ENCODE results near the gene SEC24C.
A peak's percentile ranks its signal among the peaks of the same experiment; 100 is the strongest.

The SEC24C gene

GRCh38 chr10:73743327-73743904 is 756 bp upstream of the SEC24C start:
- TF ChIP-seq SUZ12 (IDR thresholded peaks at IDR 0.05) = no peak
- 0 out of 2 replicates have a peak, but pooled peaks have one; percentile 5 for TF ChIP-seq L3MBTL2 (conservative IDR thresholded peaks at IDR 0.05)
- no peak for TF ChIP-seq HDGF (IDR thresholded peaks at IDR 0.05; ENCODE audit: borderline replicate concordance)
- ChIA-PET CTCF (interaction anchor here (0.5 to 0.6 kb wide), 2 partner anchors 116 to 1171 kb away, joined by 3 to 4 read pairs; no protein-coding TSS in a partner anchor), POLR2A (interaction anchor here (0.8 to 6.0 kb wide), 7 partner anchors 10 to 447 kb away, joined by 3 to 68 read pairs (median 9); partner anchors contain the start of gene CHCHD1)
- no peak for DNase-seq (ENCODE audit: extremely low spot score)

GRCh38 chr10:73744664-73744975 is 448 bp downstream of the SEC24C start:
- POLR2A ChIA-PET = interaction anchor here (0.9 to 6.0 kb wide), 5 partner anchors 12 to 37 kb away, joined by 3 to 68 read pairs (median 10); partner anchors contain the start of gene CHCHD1
- TF ChIP-seq FOXM1 (IDR thresholded peaks at IDR 0.05; ENCODE audit: borderline replicate concordance) (no peak), L3MBTL2 (conservative IDR thresholded peaks at IDR 0.05) (no peak), SUZ12 (IDR thresholded peaks at IDR 0.05) (no peak), ZNF384 (IDR thresholded peaks at IDR 0.05) (no peak), SP1 (IDR thresholded peaks at IDR 0.05) (no peak), TARDBP (IDR thresholded peaks at IDR 0.05) (no peak), ELF4 (IDR thresholded peaks at IDR 0.05) (no peak), FOXK2 (IDR thresholded peaks at IDR 0.05) (no peak)
- CTCF ChIA-PET = interaction anchor here (0.6 to 0.9 kb wide), 2 partner anchors 11 to 206 kb away, joined by 3 to 6 read pairs; no protein-coding TSS in a partner anchor
- peak; percentile 68 for DNase-seq (ENCODE audit: extremely low spot score)

- POLR2A ChIA-PET = interaction anchor here (0.6 to 6.0 kb wide), 2 partner anchors 9 to 16 kb away, joined by 4 to 68 read pairs; no protein-coding TSS in a partner anchor
- TF ChIP-seq FOXM1 (IDR thresholded peaks at IDR 0.05; ENCODE audit: borderline replicate concordance) (no peak), CTBP1 (IDR thresholded peaks at IDR 0.05; ENCODE audit: borderline replicate concordance) (no peak), ELF4 (IDR thresholded peaks at IDR 0.05) (no peak), L3MBTL2 (conservative IDR thresholded peaks at IDR 0.05) (no peak), FOXK2 (IDR thresholded peaks at IDR 0.05) (no peak), ZNF384 (IDR thresholded peaks at IDR 0.05) (no peak), HDGF (IDR thresholded peaks at IDR 0.05; ENCODE audit: borderline replicate concordance) (no peak), TARDBP (IDR thresholded peaks at IDR 0.05) (no peak), FOXA1 (IDR thresholded peaks at IDR 0.05) (no peak), NFRKB (IDR thresholded peaks at IDR 0.05) (no peak)
- DNase-seq (ENCODE audit: extremely low spot score) = no peak
- CTCF ChIA-PET = no interaction called here
Measured at GRCh38 chr10:73746721-73747120, 2.5 kb downstream of the SEC24C start.

GRCh38 chr10:73750819-73751218 is 6.6 kb downstream of the SEC24C start:
- DNase-seq (ENCODE audit: extremely low spot score) = no peak
- ChIA-PET CTCF (no interaction called here), POLR2A (no interaction called here)
- TF ChIP-seq NFRKB (IDR thresholded peaks at IDR 0.05) (no peak), CTBP1 (IDR thresholded peaks at IDR 0.05; ENCODE audit: borderline replicate concordance) (no peak), SUZ12 (IDR thresholded peaks at IDR 0.05) (no peak), FOXK2 (IDR thresholded peaks at IDR 0.05) (no peak), FOXA1 (IDR thresholded peaks at IDR 0.05) (no peak), ELF4 (IDR thresholded peaks at IDR 0.05) (no peak), SP1 (IDR thresholded peaks at IDR 0.05) (no peak), BHLHE40 (IDR thresholded peaks at IDR 0.05; ENCODE audit: borderline replicate concordance) (no peak), PKNOX1 (IDR thresholded peaks at IDR 0.05) (no peak), ARNT (IDR thresholded peaks at IDR 0.05) (no peak), L3MBTL2 (conservative IDR thresholded peaks at IDR 0.05) (no peak), TARDBP (IDR thresholded peaks at IDR 0.05) (no peak)

GRCh38 chr10:73756183-73756582 is 12.0 kb downstream of the SEC24C start:
- CTCF ChIA-PET = no interaction called here
- TF ChIP-seq HDGF (IDR thresholded peaks at IDR 0.05; ENCODE audit: borderline replicate concordance) = no peak
- no peak for TF ChIP-seq FOXK2 (IDR thresholded peaks at IDR 0.05)
- no peak for TF ChIP-seq FOXA1 (IDR thresholded peaks at IDR 0.05)
- no peak for TF ChIP-seq TARDBP (IDR thresholded peaks at IDR 0.05)
- TF ChIP-seq ARNT (IDR thresholded peaks at IDR 0.05) = no peak
- no peak for TF ChIP-seq LEF1 (IDR thresholded peaks at IDR 0.05; ENCODE audit: borderline replicate concordance)
- TF ChIP-seq FOXM1 (IDR thresholded peaks at IDR 0.05; ENCODE audit: borderline replicate concordance) = no peak
- TF ChIP-seq ZNF384 (IDR thresholded peaks at IDR 0.05) = no peak
- TF ChIP-seq PKNOX1 (IDR thresholded peaks at IDR 0.05) = no peak
- no peak for DNase-seq (ENCODE audit: extremely low spot score)
- POLR2A ChIA-PET = interaction anchor here (0.6 kb wide), 1 partner anchor 9 kb away, joined by 4 read pairs; no protein-coding TSS in a partner anchor

GRCh38 chr10:73758704-73759511 is 14.7 kb downstream of the SEC24C start:
- POLR2A ChIA-PET = interaction anchor here (1.1 to 1.8 kb wide), 2 partner anchors 10 to 13 kb away, joined by 3 to 8 read pairs; a partner anchor contains a TSS
- TF ChIP-seq L3MBTL2 (conservative IDR thresholded peaks at IDR 0.05) = no peak
- no peak for TF ChIP-seq CTBP1 (IDR thresholded peaks at IDR 0.05; ENCODE audit: borderline replicate concordance)
- CTCF ChIA-PET = interaction anchor here (0.6 kb wide), 1 partner anchor 174 kb away, joined by 5 read pairs; no protein-coding TSS in a partner anchor
- no peak for DNase-seq (ENCODE audit: extremely low spot score)
